GM21825 (cell line): ENCODE data around the gene APRT.
"Not testable (repeated sequence)": the region's sequence is repeated elsewhere in the genome, so short reads cannot be mapped to it uniquely, and the experiment has no call there.

Experiments used
- ATAC-seq: cut with Tn5 transposase; IDR thresholded peaks from one replicate; pipeline ENCODE4 v1.9.1; 2021; ENCODE audit warnings: mild to moderate bottlenecking, moderate library complexity; ENCODE audit not compliant: unreplicated experiment

APRT gene

DNA sequence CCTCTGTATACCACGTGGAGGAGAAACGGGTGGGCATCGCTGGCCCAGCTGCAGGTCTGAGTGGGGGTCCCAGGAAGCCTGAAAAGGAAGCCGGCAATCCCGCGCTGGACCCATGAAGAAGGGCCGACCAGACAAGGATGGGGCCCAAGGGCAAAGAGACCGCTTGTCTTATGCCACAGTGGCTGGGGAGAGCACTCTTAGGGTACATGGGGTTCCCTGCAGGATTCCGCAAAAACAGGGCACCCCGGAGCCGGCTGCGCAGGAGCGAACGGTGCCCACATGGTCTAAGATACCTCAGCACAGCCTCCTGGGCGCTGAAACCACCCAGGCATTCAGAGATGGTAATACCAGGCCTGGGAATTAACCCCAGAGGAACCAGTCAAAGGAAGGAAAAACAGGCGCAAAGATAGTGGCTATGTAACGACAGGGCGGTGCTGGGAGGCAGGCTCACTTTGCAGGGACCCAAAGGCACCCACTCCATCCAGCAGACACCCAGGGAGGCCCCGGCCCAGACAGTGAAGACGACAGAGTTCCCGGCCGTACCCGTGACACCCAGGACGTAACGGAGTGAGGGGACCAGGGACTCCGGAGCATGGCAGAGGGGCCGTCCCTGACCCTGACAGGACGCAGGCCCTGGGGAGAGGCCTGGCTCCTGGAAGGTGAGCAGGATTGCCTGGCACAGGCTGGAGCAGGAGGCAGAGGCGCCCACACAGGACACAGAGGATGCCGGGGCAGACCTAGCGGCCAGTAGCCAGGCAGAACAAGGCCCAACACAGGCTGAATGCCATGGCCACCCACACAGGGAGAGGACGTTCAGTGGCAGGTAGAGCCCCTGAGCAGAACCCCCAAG is 37.0 kb downstream of the APRT start:
- no peak for ATAC-seq

GRCh38 chr16:88773812-88774291 is 37.9 kb downstream of the APRT start:
- no peak for ATAC-seq

DNA sequence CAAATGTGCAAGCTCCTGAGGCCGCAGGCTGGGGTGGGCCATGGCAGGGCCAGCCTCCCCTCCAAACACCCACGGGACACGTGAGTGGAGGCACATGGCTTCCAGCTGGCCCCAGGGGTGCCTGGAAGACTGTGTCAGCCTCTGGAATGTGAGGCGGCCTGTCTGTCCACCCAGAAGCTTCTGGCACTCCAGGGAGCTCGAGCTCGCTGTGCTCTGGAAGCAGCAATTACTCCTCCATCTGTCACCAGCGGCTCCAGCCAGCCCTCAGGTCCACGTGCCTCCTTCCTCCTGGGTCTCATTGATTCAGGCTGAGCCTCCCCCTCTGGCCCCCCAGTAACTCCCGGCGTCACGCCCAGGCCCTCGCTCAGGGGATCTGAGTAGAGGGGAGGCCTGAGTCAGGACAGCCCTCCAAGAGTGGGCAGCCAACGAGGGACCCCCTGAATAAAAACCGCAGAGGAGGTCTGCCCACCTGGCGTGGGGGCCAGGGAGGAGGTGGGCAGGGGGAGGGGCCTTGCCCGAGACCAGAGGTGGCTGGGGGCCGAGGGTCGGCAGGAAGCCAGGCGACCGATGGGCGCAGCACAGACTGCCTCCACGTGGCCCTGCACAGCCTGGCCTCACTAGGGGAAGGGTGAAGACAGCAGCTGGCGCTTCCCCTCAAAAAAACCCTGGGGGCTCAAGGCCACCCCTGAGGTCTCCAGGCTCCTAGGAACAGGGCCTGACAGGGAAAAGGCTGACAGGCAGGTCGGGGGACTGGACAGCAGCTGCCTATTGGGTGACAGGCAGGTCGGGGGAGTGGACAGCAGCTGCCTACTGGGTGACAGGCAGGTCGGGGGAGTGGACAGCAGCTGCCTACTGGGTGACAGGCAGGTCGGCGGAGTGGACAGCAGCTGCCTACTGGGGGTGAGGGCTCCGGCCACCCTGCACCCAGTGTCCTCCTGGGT is 38.6 kb downstream of the APRT start:
- ATAC-seq, result no peak

DNA sequence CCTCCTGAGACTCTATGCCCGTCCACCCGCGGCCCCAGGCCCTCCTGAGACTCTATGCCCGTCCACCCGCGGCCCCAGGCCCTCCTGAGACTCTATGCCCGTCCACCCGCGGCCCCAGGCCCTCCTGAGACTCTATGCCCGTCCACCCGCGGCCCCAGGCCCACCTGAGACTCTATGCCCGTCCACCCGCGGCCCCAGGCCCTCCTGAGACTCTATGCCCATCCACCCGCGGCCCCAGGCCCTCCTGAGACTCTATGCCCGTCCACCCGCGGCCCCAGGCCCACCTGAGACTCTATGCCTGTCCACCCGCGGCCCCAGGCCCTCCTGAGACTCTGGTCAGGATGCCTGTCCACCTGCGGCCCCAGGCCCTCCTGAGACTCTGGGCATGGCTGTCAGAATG is 39.9 kb downstream of the APRT start:
- ATAC-seq, result not testable (repeated sequence)

DNA sequence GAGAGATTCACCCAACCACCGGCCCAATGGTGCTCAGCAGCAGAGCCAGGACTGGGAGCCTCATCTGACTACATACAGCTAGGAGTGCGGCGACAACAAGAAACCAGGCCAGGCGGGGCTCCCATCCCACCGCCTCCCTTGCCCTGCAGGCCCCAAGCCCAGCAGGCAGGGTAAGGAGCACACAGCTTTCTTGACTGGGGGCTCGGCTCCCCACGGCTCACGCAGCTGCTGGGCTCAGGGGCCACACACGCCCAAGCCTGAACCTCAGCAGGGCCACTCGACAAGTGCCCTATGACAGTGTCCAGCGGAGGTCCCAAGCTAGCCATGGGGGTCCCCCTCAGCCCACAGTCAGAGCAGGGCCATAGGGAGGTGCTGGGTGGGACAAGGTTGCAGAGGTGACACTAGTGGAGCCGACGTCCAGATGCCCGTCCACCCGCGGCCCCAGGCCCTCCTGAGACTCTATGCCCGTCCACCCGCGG is 40.4 kb downstream of the APRT start:
- no peak for ATAC-seq

- no peak for ATAC-seq
Observed at GRCh38 chr16:88770461-88771293, 41.1 kb downstream of the APRT start.

GRCh38 chr16:88769617-88770460 is 41.9 kb downstream of the APRT start:
- ATAC-seq, result no peak

DNA sequence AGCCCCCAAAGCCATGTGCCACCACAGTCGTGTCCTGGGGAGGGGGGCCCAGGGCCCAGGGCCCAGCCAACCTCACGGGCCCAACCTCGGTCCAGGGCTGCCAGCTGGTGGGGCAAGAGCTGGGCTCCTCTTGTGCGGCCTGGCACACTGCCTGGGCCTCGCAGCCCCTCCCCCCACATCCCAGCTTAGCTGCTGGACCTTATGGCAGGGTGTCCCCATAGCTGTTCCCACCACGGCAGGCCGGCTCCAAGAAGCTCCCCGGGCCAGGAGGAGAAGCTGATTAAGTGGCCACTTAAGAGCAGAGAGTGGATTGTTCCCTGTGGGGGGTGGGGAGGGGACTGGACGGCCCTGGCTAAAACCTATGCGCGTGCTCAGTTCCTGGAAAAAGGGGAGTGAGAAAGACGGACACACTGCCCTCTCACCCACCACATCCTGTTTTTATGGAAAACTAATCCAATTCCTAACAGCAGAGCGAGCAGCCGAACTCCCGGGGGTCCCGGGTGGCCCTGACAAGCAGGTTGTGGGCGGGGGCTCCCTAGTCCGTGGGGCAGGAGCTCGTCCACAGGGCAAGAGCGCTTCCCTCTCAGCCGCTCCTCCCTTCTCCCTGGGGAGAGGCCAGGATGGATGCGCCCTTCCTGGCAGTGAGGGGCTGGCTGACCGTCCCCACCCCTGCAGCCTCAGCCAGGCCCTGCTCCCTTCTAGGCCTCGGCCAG is 43.5 kb downstream of the APRT start:
- no peak for ATAC-seq

DNA sequence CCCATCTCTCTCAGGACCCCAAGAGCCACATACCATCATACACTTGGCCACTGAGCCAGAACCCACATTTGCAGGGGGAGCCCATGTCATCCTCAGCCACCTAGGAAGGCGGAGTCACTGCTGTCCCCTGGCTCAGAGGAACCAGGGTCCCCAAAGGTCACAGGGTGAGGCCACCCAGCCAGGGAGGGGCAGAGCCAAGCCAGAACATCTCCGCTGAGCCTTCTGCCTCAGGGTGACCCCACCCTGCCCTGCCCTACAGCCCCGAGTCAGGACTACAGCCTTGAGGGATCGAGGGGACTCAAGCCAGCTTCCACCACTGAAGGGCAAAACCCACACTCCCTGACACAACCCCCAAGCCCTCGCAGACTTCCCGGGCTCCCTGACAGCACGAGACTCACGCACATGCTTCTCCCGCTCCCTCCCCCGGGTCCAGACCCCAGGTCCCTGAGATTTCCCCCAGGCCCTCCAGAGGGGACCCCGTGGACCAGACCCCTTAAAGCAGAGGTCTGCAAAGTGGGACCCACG is 44.1 kb downstream of the APRT start:
- ATAC-seq, result no peak

GRCh38 chr16:88766975-88767374 is 44.8 kb downstream of the APRT start:
- no peak for ATAC-seq

- ATAC-seq, result no peak
Observed at GRCh38 chr16:88764913-88765349, 46.8 kb downstream of the APRT start.

- no peak for ATAC-seq
Observed at GRCh38 chr16:88764080-88764479, 47.6 kb downstream of the APRT start.

DNA sequence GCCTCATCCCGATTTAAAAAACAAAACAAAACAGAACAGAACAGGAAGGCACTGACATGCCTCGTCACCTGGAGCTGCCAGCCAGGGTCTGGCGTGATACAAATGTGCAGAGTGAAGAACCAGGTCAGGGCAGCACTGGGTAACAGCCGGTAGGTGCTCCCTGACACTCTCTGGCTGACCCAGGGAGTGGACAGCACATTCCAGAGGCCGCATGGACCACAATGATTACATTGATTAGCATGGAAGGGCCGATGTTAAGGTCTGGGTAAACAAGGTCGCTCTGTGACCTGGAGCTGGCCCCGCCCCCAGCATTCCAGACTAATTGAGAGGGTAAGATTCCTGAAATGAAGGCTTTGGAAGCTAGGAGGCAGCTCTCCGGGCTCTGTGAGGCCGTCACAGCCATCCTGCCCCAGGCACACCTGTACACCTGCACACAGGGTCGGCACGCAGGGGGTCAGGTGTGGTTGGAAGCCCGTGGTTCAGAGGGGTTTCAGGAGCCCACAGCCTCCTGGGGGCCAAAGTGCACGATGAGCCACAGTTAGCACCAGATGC is 48.1 kb downstream of the APRT start:
- no peak for ATAC-seq

DNA sequence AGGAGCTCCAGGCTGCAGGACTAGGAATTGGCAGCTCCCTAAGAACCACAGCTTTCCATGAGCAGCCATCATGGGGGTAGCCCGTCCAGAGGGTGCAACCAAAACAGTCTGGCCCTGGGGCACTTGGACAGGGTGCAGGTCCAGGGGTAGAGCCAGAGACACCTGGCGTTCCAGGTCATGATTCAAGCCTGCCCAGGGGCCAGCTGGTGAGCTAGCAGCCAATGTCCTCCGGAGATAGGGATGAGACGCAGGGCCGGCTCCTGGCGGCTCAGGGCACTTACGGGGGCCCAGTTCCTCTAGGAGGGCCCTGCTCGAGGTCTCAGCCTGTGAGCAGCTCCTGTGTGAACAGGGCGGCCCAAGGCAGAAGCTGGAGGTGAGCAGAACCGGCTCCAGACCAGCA is 48.8 kb downstream of the APRT start:
- no peak for ATAC-seq

GRCh38 chr16:88762258-88762870 is 49.4 kb downstream of the APRT start:
- no peak for ATAC-seq

DNA sequence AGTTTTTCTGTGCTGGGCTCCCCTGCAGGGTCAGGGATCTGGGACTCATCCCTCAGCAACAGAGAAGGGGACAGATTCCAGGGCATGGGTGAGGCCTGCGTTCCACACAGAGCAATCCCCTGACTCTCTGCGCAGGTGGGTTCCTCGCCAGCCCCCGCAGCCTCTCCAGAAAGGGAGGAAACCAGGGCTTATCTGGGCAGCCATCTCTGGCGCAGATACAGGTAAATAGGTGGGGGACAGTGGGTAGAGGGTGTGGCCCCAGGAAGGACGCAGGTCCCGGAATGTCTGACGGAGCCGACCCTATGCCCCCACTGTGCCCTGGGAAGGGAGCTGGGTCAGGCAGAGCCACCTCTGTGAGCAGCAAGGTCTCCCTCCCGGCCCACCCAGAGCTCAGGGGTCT is 49.9 kb downstream of the APRT start:
- ATAC-seq, result no peak

- ATAC-seq, result no peak
Observed at GRCh38 chr16:88761143-88761534, 50.6 kb downstream of the APRT start.
